ENCODE data around the gene WDR93. TPM values are rescaled to one million over a fixed set of nuclear protein-coding genes. Genes with fewer than 3 reads are reported as not detected.

Gene WDR93
- total RNA-seq, 1 experiment from 2014 or later = not detected

DNA sequence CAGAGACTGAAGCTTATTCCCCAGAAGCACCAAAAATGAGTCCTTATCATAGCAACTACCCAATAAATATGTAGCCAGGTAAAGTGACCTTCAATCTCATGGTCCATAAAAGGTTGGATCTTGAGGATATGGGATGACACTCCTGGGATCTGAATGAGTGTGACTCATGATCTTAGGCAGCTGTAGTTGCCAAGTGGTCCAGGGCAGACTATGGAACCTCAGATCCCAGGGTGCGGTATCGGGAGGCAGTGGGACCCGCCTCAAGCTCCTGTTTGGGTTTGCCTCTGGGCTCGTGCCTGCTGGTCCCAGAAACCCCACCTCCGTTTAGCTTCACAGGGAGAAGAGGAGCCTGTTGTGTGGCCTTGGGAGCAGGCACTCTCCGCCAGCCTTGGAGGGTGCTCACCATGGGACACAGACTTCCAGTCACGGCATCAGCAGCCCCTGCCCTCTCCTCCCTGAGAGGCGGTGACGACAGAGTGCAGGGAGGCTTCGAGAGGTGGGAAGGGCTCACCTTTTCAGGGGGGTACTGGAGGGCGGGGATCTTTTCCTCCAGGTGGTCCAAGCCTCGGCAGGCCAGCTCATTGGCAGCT is 19.5 kb upstream of the WDR93 start:
- H4K91ac ChIP-seq (ENCODE audit: insufficient read length, low read depth, low read length) = no peak overlapping the region
- H3K27me3 ChIP-seq (ENCODE audit: insufficient read depth, low read length) = no peaks in the 10 kb centered on the region
- Mint-ChIP-seq H3K36me3 (ENCODE audit: insufficient read depth in 1 of 3, low read depth in 3 of 3) (no peaks in the 10 kb centered on the region; a peak in 1 of 7 replicates), H3K4me1 (peaks cover 4 to 14% of the 10 kb centered on the region in 2 experiments; a peak in 3 of 4 replicates), H3K27ac (no peak overlapping the region), H3K27me3 (ENCODE audit: low read depth) (peaks cover 30% of the 10 kb centered on the region), H3K4me3 (no peak overlapping the region), H3K9me3 (no peaks in the 10 kb centered on the region)
- H2AFZ ChIP-seq (ENCODE audit: low read length) = no peak overlapping the region
- H3K79me2 ChIP-seq (ENCODE audit: insufficient read depth, low read length) = no peaks in the 10 kb centered on the region
- no peaks in the 10 kb centered on the region for H3K4me1 ChIP-seq (ENCODE audit: insufficient read depth, low read length)
- no peak overlapping the region for H2BK5ac ChIP-seq (ENCODE audit: insufficient read length, low read length)
- no peak overlapping the region for H2BK120ac ChIP-seq (ENCODE audit: low read depth, low read length, poor library complexity, severe bottlenecking)
- no peak overlapping the region for H3K27ac ChIP-seq (ENCODE audit: insufficient read length, low read depth, low read length)
- H3K9ac ChIP-seq (ENCODE audit: extremely low read depth, insufficient read length, low read length) = no peak overlapping the region
- no peak overlapping the region for H3K4ac ChIP-seq (ENCODE audit: low read depth, low read length)
- no peak overlapping the region for H2AK5ac ChIP-seq (ENCODE audit: insufficient read length, low read length)
- H2BK12ac ChIP-seq (ENCODE audit: insufficient read length, low read depth, low read length) = no peak overlapping the region
- no peak overlapping the region for H3K18ac ChIP-seq (ENCODE audit: insufficient read length, low read depth, low read length)
- H4K8ac ChIP-seq (replicated peaks; ENCODE audit: insufficient read length, low read depth, low read length) = no peak overlapping the region
- DNase-seq = no peak
- WGBS (ENCODE audit: extremely low coverage, insufficient read length, low lambda C conversion rate) = no CpG with 5 or more reads among the region's 12 CpGs
- no peaks in the 10 kb centered on the region for H3K9me3 ChIP-seq (ENCODE audit: control insufficient read depth, low read depth, low read length)
- H3K79me1 ChIP-seq (ENCODE audit: insufficient read depth, low read depth, low read length, poor library complexity, severe bottlenecking) = no peaks in the 10 kb centered on the region
- no peak overlapping the region for H3K14ac ChIP-seq (ENCODE audit: insufficient read depth, low read length)
- no peak overlapping the region for H2BK20ac ChIP-seq (ENCODE audit: low read depth, low read length, poor library complexity, severe bottlenecking)
- H3K23me2 ChIP-seq (ENCODE audit: insufficient read length, low read depth, low read length, poor library complexity, severe bottlenecking) = no peaks in the 10 kb centered on the region
- H4K20me1 ChIP-seq (ENCODE audit: control insufficient read depth, insufficient read depth, insufficient read length) = no peaks in the 10 kb centered on the region
- no peak overlapping the region for H3K56ac ChIP-seq (ENCODE audit: insufficient read length, low read depth, low read length)
- H3K4me2 ChIP-seq (ENCODE audit: insufficient read depth, insufficient read length, low read length) = no peak overlapping the region
- TF ChIP-seq, protein P1, sequence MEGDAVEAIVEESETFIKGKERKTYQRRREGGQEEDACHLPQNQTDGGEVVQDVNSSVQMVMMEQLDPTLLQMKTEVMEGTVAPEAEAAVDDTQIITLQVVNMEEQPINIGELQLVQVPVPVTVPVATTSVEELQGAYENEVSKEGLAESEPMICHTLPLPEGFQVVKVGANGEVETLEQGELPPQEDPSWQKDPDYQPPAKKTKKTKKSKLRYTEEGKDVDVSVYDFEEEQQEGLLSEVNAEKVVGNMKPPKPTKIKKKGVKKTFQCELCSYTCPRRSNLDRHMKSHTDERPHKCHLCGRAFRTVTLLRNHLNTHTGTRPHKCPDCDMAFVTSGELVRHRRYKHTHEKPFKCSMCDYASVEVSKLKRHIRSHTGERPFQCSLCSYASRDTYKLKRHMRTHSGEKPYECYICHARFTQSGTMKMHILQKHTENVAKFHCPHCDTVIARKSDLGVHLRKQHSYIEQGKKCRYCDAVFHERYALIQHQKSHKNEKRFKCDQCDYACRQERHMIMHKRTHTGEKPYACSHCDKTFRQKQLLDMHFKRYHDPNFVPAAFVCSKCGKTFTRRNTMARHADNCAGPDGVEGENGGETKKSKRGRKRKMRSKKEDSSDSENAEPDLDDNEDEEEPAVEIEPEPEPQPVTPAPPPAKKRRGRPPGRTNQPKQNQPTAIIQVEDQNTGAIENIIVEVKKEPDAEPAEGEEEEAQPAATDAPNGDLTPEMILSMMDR (conservative IDR thresholded peaks at IDR 0.05) = no peak
- no peak overlapping the region for H3T11ph ChIP-seq (ENCODE audit: low read length)
- no peak overlapping the region for H4K5ac ChIP-seq (ENCODE audit: insufficient read length, low read depth, low read length)
- no peak overlapping the region for H2BK15ac ChIP-seq (ENCODE audit: low read depth, low read length)
- no peak overlapping the region for H3K23ac ChIP-seq (ENCODE audit: insufficient read length, low read depth, low read length)
